HG03025 (cell line): Measurements from ENCODE around the gene ZMYM4.

Source experiments
- ATAC-seq: cut with Tn5 transposase; IDR thresholded peaks from one replicate; pipeline ENCODE4 v1.9.1; 2021; ENCODE audit warnings: mild to moderate bottlenecking, moderate library complexity; ENCODE audit not compliant: unreplicated experiment, low FRiP score

ZMYM4 gene

GRCh38 chr1:35390600-35391494 lies 122.3 kb downstream of the ZMYM4 start:
- no peak for ATAC-seq

GRCh38 chr1:35394386-35394785 lies 125.9 kb downstream of the ZMYM4 start:
- ATAC-seq: no peak

- no peak for ATAC-seq
These were observed 130.2 kb downstream of the ZMYM4 start for GRCh38 chr1:35398739-35399138.

- ATAC-seq: no peak
These were observed 132.5 kb downstream of the ZMYM4 start for GRCh38 chr1:35401049-35401448.

GRCh38 chr1:35406103-35406502 lies 137.6 kb downstream of the ZMYM4 start:
- ATAC-seq: no peak

- ATAC-seq: no peak
These were observed 139.2 kb downstream of the ZMYM4 start for GRCh38 chr1:35407743-35408142.

- no peak for ATAC-seq
These were observed 140.4 kb downstream of the ZMYM4 start for GRCh38 chr1:35408925-35409324.

GRCh38 chr1:35426097-35426586 lies 157.6 kb downstream of the ZMYM4 start:
- ATAC-seq: no peak

GRCh38 chr1:35428360-35428759 lies 159.9 kb downstream of the ZMYM4 start:
- no peak for ATAC-seq

GRCh38 chr1:35430762-35431161 lies 162.3 kb downstream of the ZMYM4 start:
- no peak for ATAC-seq

GRCh38 chr1:35431173-35431599 lies 162.7 kb downstream of the ZMYM4 start:
- no peak for ATAC-seq

- ATAC-seq: no peak
These were observed 163.7 kb downstream of the ZMYM4 start for GRCh38 chr1:35432231-35432630.

GRCh38 chr1:35433714-35434113 lies 165.2 kb downstream of the ZMYM4 start:
- no peak for ATAC-seq

GRCh38 chr1:35434703-35435102 lies 166.2 kb downstream of the ZMYM4 start:
- ATAC-seq: no peak

GRCh38 chr1:35436078-35436477 lies 167.6 kb downstream of the ZMYM4 start:
- ATAC-seq: no peak

GRCh38 chr1:35437200-35437599 lies 168.7 kb downstream of the ZMYM4 start:
- ATAC-seq: no peak

GRCh38 chr1:35439626-35440025 lies 171.1 kb downstream of the ZMYM4 start:
- no peak for ATAC-seq

- no peak for ATAC-seq
These were observed 173.5 kb downstream of the ZMYM4 start for GRCh38 chr1:35441926-35442579.

GRCh38 chr1:35442734-35443133 lies 174.2 kb downstream of the ZMYM4 start:
- ATAC-seq: no peak

- no peak for ATAC-seq
These were observed 175.4 kb downstream of the ZMYM4 start for GRCh38 chr1:35443768-35444518.

GRCh38 chr1:35444519-35444774 lies 175.9 kb downstream of the ZMYM4 start:
- no peak for ATAC-seq
